ENCODE data around the gene KCNH1.

Gene KCNH1

GRCh38 chr1:210715072-210715471, 418.9 kb downstream of the KCNH1 start:
- DNase-seq (ENCODE audit: low spot score), result no peak

- no peak for DNase-seq (ENCODE audit: low spot score)
Observed at GRCh38 chr1:210711825-210712612, 421.9 kb downstream of the KCNH1 start.

- DNase-seq (ENCODE audit: low spot score), result no peak
Observed at GRCh38 chr1:210709701-210710100, 424.2 kb downstream of the KCNH1 start.

- no peak for DNase-seq (ENCODE audit: low spot score)
Observed at GRCh38 chr1:210707300-210708240, 426.4 kb downstream of the KCNH1 start.

- no peak for DNase-seq (ENCODE audit: low spot score)
Observed at GRCh38 chr1:210706246-210706645, 427.7 kb downstream of the KCNH1 start.

- no peak for DNase-seq (ENCODE audit: low spot score)
Observed at GRCh38 chr1:210705086-210705485, 428.9 kb downstream of the KCNH1 start.

GRCh38 chr1:210703593-210703992, 430.4 kb downstream of the KCNH1 start:
- DNase-seq (ENCODE audit: low spot score), result no peak

GRCh38 chr1:210702506-210702905, 431.4 kb downstream of the KCNH1 start:
- no peak for DNase-seq (ENCODE audit: low spot score)

GRCh38 chr1:210700511-210700910, 433.4 kb downstream of the KCNH1 start:
- DNase-seq (ENCODE audit: low spot score), result no peak

GRCh38 chr1:210700083-210700482, 433.9 kb downstream of the KCNH1 start:
- no peak for DNase-seq (ENCODE audit: low spot score)

GRCh38 chr1:210698661-210699060, 435.3 kb downstream of the KCNH1 start:
- no peak for DNase-seq (ENCODE audit: low spot score)

- DNase-seq (ENCODE audit: low spot score), result no peak
Observed at GRCh38 chr1:210697185-210697584, 436.8 kb downstream of the KCNH1 start.

- peak; percentile 69 for DNase-seq (ENCODE audit: low spot score)
Observed at GRCh38 chr1:210696709-210697108, 437.2 kb downstream of the KCNH1 start.

- DNase-seq (ENCODE audit: low spot score), result no peak
Observed at GRCh38 chr1:210695026-210695425, 438.9 kb downstream of the KCNH1 start.

- DNase-seq (ENCODE audit: low spot score), result no peak
Observed at GRCh38 chr1:210692796-210693195, 441.2 kb downstream of the KCNH1 start.

GRCh38 chr1:210691039-210691610, 442.8 kb downstream of the KCNH1 start:
- no peak for DNase-seq (ENCODE audit: low spot score)

- no peak for DNase-seq (ENCODE audit: low spot score)
Observed at GRCh38 chr1:210690236-210690635, 443.7 kb downstream of the KCNH1 start.

GRCh38 chr1:210689826-210690225, 444.1 kb downstream of the KCNH1 start:
- no peak for DNase-seq (ENCODE audit: low spot score)

GRCh38 chr1:210688512-210689234, 445.3 kb downstream of the KCNH1 start:
- DNase-seq (ENCODE audit: low spot score), result peak; percentile 32

- peak; percentile 39 for DNase-seq (ENCODE audit: low spot score)
Observed at GRCh38 chr1:210687582-210688279, 446.2 kb downstream of the KCNH1 start.

- no peak for DNase-seq (ENCODE audit: low spot score)
Observed at GRCh38 chr1:210686841-210687240, 447.1 kb downstream of the KCNH1 start.
